HCT116 (cell line): ENCODE measurements around the gene MSI2.
A peak's percentile ranks its signal among the peaks of the same experiment; 100 is the strongest.

Source experiments
- POLR2AphosphoS5 ChIP-seq: IDR thresholded peaks from 2 replicates; pipeline ENCODE4 v1.6.1; 2011; ENCODE audit warnings: mild to moderate bottlenecking, low read depth, low read length, moderate library complexity
- TF ChIP-seq, protein P1 (sequence below), 3 experiments: fragments of 200-600 bp in 1 of 3; sonication (generic) in 1 of 3; IDR thresholded peaks in 2 of 3; conservative IDR thresholded peaks in 1 of 3; 2 replicates each; pipeline ENCODE4 v1.5.1; 2012 to 2017; ENCODE audit warnings: low read depth in 2 of 3, low read length in 2 of 3, antibody characterized with exemption in 1 of 3, borderline replicate concordance in 1 of 3, control low read depth in 1 of 3, mild to moderate bottlenecking in 1 of 3, mixed read lengths in 1 of 3, mixed run types in 1 of 3, moderate library complexity in 1 of 3; ENCODE audit not compliant: insufficient read depth in 1 of 3

GRCh38 chr17:57541472-57542394 lies 285.4 kb downstream of the MSI2 start:
- TF ChIP-seq, protein P1, sequence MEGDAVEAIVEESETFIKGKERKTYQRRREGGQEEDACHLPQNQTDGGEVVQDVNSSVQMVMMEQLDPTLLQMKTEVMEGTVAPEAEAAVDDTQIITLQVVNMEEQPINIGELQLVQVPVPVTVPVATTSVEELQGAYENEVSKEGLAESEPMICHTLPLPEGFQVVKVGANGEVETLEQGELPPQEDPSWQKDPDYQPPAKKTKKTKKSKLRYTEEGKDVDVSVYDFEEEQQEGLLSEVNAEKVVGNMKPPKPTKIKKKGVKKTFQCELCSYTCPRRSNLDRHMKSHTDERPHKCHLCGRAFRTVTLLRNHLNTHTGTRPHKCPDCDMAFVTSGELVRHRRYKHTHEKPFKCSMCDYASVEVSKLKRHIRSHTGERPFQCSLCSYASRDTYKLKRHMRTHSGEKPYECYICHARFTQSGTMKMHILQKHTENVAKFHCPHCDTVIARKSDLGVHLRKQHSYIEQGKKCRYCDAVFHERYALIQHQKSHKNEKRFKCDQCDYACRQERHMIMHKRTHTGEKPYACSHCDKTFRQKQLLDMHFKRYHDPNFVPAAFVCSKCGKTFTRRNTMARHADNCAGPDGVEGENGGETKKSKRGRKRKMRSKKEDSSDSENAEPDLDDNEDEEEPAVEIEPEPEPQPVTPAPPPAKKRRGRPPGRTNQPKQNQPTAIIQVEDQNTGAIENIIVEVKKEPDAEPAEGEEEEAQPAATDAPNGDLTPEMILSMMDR (IDR thresholded peaks at IDR 0.05 in 2 of 3, conservative IDR thresholded peaks at IDR 0.05 in 1 of 3; ENCODE audit: borderline replicate concordance in 1 of 3, insufficient read depth in 1 of 3, low read depth in 2 of 3, low read length in 2 of 3), result peak in 2 of 3 experiments; percentile 20 to 33; a peak in 2 of 6 replicates
- TF ChIP-seq POLR2AphosphoS5, result no peak
